Tibial artery (tissue), 4 donors: ENCODE data around the gene SLC34A1.
"Not testable (repeated sequence)": the region's sequence is repeated elsewhere in the genome, so short reads cannot be mapped to it uniquely, and the experiment has no call there.

Source experiments
- DNase-seq, 2 donors: peaks; one replicate each; pipeline ENCODE4 v3.0.0-alpha.2; 2019
- H3K27ac ChIP-seq, 2 donors: fragments of 200-600 bp; sonication (generic) in 1 of 2; 1 replicate in 1 of 2; 2 replicates in 1 of 2; pipeline ENCODE4 v1.5.1; 2018 to 2019; ENCODE audit warnings: mild to moderate bottlenecking in 1 of 2
- H3K27me3 ChIP-seq, 2 donors: fragments of 200-600 bp; sonication (generic) in 1 of 2; one replicate each; pipeline versions ENCODE4 v1.5.1 to v1.6.0; 2016 to 2019
- H3K36me3 ChIP-seq, 3 donors: fragments of 200-600 bp; sonication (generic) in 2 of 3; one replicate each; pipeline ENCODE4 v1.5.1; 2016 to 2019; ENCODE audit warnings: mild to moderate bottlenecking in 2 of 3
- H3K4me1 ChIP-seq, 4 donors: fragments of 200-600 bp; sonication (generic) in 2 of 4; 1 replicate in 3 of 4; 2 replicates in 1 of 4; pipeline ENCODE4 v1.5.1; 2016 to 2019
- H3K4me3 ChIP-seq, 2 donors: fragments of 200-600 bp; sonication (generic) in 1 of 2; 1 replicate in 1 of 2; 2 replicates in 1 of 2; pipeline ENCODE4 v1.5.1; 2018 to 2019; ENCODE audit warnings: mild to moderate bottlenecking in 2 of 2
- H3K9me3 ChIP-seq, 3 donors: fragments of 200-600 bp; sonication (generic) in 1 of 3; one replicate each; pipeline ENCODE4 v1.5.1; 2016 to 2019
- CTCF ChIP-seq, 2 experiments: fragments of 200-600 bp in 1 of 2; fragments of 450-650 bp in 1 of 2; IDR thresholded peaks; one replicate each; pipeline ENCODE4 v1.5.1; 2017 to 2019; ENCODE audit warnings: antibody characterized with exemption in 2 of 2, mild to moderate bottlenecking in 1 of 2, moderate library complexity in 1 of 2
- intact Hi-C: fragments of 100-400 bp; cut with DNase I; formaldehyde crosslinking; loops from one replicate; pipeline ENCODE4 v1.15.0; 2023; ENCODE audit warnings: low total_unique reads

The SLC34A1 gene

GRCh38 chr5:177359860-177360259 is 24.4 kb upstream of the SLC34A1 start:
- Histone ChIP-seq H3K9me3 (no peaks in the 10 kb centered on the region), H3K27ac (no peak overlapping the region), H3K27me3 (peaks cover 0 to 13% of the 10 kb centered on the region in 2 donors), H3K4me3 (no peak overlapping the region), H3K36me3 (no peaks in the 10 kb centered on the region), H3K4me1 (peaks cover 0 to 27% (median 14%) of the 10 kb centered on the region in 4 donors)
- intact Hi-C loops: no loop called here
- DNase-seq: no peak
- no peak for TF ChIP-seq CTCF (IDR thresholded peaks at IDR 0.05)

- DNase-seq, H3K4me3 ChIP-seq, H3K9me3 ChIP-seq, H3K27ac ChIP-seq, H3K36me3 ChIP-seq, intact Hi-C loops: not testable (repeated sequence)
- peaks cover 0 to 13% of the 10 kb centered on the region in 2 donors for H3K27me3 ChIP-seq
- peaks cover 0 to 27% (median 14%) of the 10 kb centered on the region in 4 donors for H3K4me1 ChIP-seq
These were observed 23.5 kb upstream of the SLC34A1 start for GRCh38 chr5:177360740-177361139.

- Histone ChIP-seq H3K27me3 (peaks cover 0 to 13% of the 10 kb centered on the region in 2 donors), H3K36me3 (no peaks in the 10 kb centered on the region), H3K9me3 (no peaks in the 10 kb centered on the region), H3K4me1 (peaks cover 0 to 35% (median 19%) of the 10 kb centered on the region in 4 donors), H3K27ac (no peak overlapping the region), H3K4me3 (no peak overlapping the region)
- intact Hi-C loops: no loop called here
- TF ChIP-seq CTCF (IDR thresholded peaks at IDR 0.05): no peak
- no peak for DNase-seq
These were observed 22.6 kb upstream of the SLC34A1 start for GRCh38 chr5:177361418-177362291.

- H3K4me3 ChIP-seq: no peak overlapping the region
- TF ChIP-seq CTCF (IDR thresholded peaks at IDR 0.05): no peak
- H3K36me3 ChIP-seq: no peaks in the 10 kb centered on the region
- H3K27me3 ChIP-seq: peaks cover 0 to 13% of the 10 kb centered on the region in 2 donors
- H3K9me3 ChIP-seq: no peaks in the 10 kb centered on the region
- DNase-seq: no peak
- H3K27ac ChIP-seq: no peak overlapping the region
- H3K4me1 ChIP-seq: peaks cover 0 to 37% (median 21%) of the 10 kb centered on the region in 4 donors
- intact Hi-C loops: no loop called here
These were observed 22.0 kb upstream of the SLC34A1 start for GRCh38 chr5:177362292-177362609.

GRCh38 chr5:177362610-177363507 is 21.4 kb upstream of the SLC34A1 start:
- peak in 1 of 2 donors; percentile 37 for DNase-seq
- Histone ChIP-seq H3K27me3 (peaks cover 0 to 11% of the 10 kb centered on the region in 2 donors), H3K4me1 (peaks cover 0 to 37% (median 26%) of the 10 kb centered on the region in 4 donors), H3K27ac (no peak overlapping the region), H3K9me3 (no peaks in the 10 kb centered on the region), H3K4me3 (peak overlapping the region; percentile 39 to 54), H3K36me3 (no peaks in the 10 kb centered on the region)
- intact Hi-C loops: no loop called here
- TF ChIP-seq CTCF (IDR thresholded peaks at IDR 0.05): no peak

GRCh38 chr5:177363565-177363964 is 20.7 kb upstream of the SLC34A1 start:
- no peak for DNase-seq
- Histone ChIP-seq H3K4me3 (peak overlapping the region; percentile 39 to 54), H3K4me1 (peaks cover 0 to 35% (median 28%) of the 10 kb centered on the region in 4 donors), H3K27ac (no peak overlapping the region), H3K9me3 (no peaks in the 10 kb centered on the region), H3K27me3 (peaks cover 0 to 5% of the 10 kb centered on the region in 2 donors), H3K36me3 (no peaks in the 10 kb centered on the region)
- intact Hi-C loops: no loop called here
- no peak for TF ChIP-seq CTCF (IDR thresholded peaks at IDR 0.05)
